PC-3 (cell line): ENCODE data around the gene ENDOV. TPM values are rescaled to one million over a fixed set of nuclear protein-coding genes. Genes with fewer than 3 reads are reported as not detected.

ENCODE experiments used
- ATAC-seq: fragments of 200-7000 bp; cut with Tn5 transposase; 2 replicates; pipeline ENCODE4 v1.9.1; 2020; ENCODE audit warnings: mild to moderate bottlenecking, moderate library complexity
- BruUV-seq: library from RNA; stranded (reverse); fragments of 400-500 nt; replicated peaks from 2 replicates; lab custom pipeline; 2021; lab: Mats Ljungman, UMichigan
- CTCF ChIA-PET: fragments of 300-600 bp; sonication (Branson Sonifier 250); formaldehyde crosslinking; loops from one replicate; lab custom pipeline; 2022; ENCODE audit warnings: antibody characterized with exemption; lab: Charles Lee
- POLR2A ChIA-PET: fragments of 300-600 bp; sonication (Branson Sonifier 250); formaldehyde crosslinking; loops from one replicate; lab custom pipeline; 2022; ENCODE audit warnings: antibody characterized with exemption; ENCODE audit not compliant: unreplicated experiment; lab: Charles Lee
- DNase-seq: peaks from one replicate; pipeline ENCODE4 v3.0.0-alpha.2; 2015
- H2AFZ ChIP-seq: fragments of 300-600 bp; sonication (generic); 2 replicates; pipeline ENCODE4 v1.6.0; 2016; ENCODE audit warnings: antibody characterized with exemption, low read length
- H3F3A ChIP-seq: fragments of 300-600 bp; sonication (generic); one replicate; pipeline ENCODE4 v1.6.0; 2017; ENCODE audit warnings: antibody characterized with exemption, low read length, control low read depth, mild to moderate bottlenecking; ENCODE audit not compliant: unreplicated experiment
- H3K27ac ChIP-seq: fragments of 300-600 bp; sonication (generic); 2 replicates; pipeline ENCODE4 v1.5.1; 2016; ENCODE audit warnings: mild to moderate bottlenecking, low read length
- H3K27me3 ChIP-seq: fragments of 300-600 bp; sonication (generic); 2 replicates; pipeline ENCODE4 v1.6.1; 2016; ENCODE audit warnings: low read length, mixed read lengths
- H3K36me3 ChIP-seq: fragments of 300-600 bp; sonication (generic); 2 replicates; pipeline ENCODE4 v1.6.1; 2016; ENCODE audit warnings: low read depth, mixed run types, low read length, mixed read lengths
- H3K4me1 ChIP-seq: fragments of 300-600 bp; sonication (generic); 2 replicates; pipeline ENCODE4 v1.5.1; 2016; ENCODE audit warnings: low read length; ENCODE audit not compliant: insufficient read depth
- H3K4me2 ChIP-seq: fragments of 300-600 bp; sonication (generic); 2 replicates; pipeline ENCODE4 v1.6.0; 2016; ENCODE audit warnings: low read length
- H3K4me3 ChIP-seq: fragments of 300-600 bp; sonication (generic); 2 replicates; pipeline ENCODE4 v1.5.1; 2016; ENCODE audit warnings: mild to moderate bottlenecking, low read length, mixed read lengths
- H3K79me2 ChIP-seq: fragments of 300-600 bp; sonication (generic); 2 replicates; pipeline ENCODE4 v1.6.1; 2017; ENCODE audit warnings: low read length, mixed read lengths
- H3K9ac ChIP-seq: fragments of 300-600 bp; sonication (generic); 2 replicates; pipeline ENCODE4 v1.6.0; 2016; ENCODE audit warnings: mild to moderate bottlenecking, low read length
- H3K9me2 ChIP-seq: fragments of 300-600 bp; sonication (generic); replicated peaks from 2 replicates; pipeline ENCODE4 v1.6.1; 2016; ENCODE audit warnings: mixed run types, low read length, mixed read lengths
- H3K9me3 ChIP-seq: fragments of 300-600 bp; sonication (generic); 2 replicates; pipeline ENCODE4 v1.6.1; 2016; ENCODE audit warnings: low read length, mixed read lengths
- H4K20me1 ChIP-seq: fragments of 300-600 bp; sonication (generic); 2 replicates; pipeline ENCODE4 v1.6.1; 2016; ENCODE audit warnings: low read length, mixed read lengths
- CTCF ChIP-seq: fragments of 300-600 bp; sonication (generic); conservative IDR thresholded peaks from 2 replicates; pipeline ENCODE4 v1.5.1; 2017; ENCODE audit warnings: antibody characterized with exemption, low read depth, mild to moderate bottlenecking, low read length
- EZH2 ChIP-seq: fragments of 300-600 bp; sonication (generic); IDR thresholded peaks from one replicate; pipeline ENCODE4 v1.6.1; 2017; ENCODE audit warnings: antibody characterized with exemption, mild to moderate bottlenecking, low read length; ENCODE audit not compliant: unreplicated experiment
- EZH2phosphoT487 ChIP-seq: fragments of 300-600 bp; sonication (generic); IDR thresholded peaks from 2 replicates; pipeline ENCODE4 v1.6.1; 2018; ENCODE audit warnings: mild to moderate bottlenecking, antibody characterized with exemption, low read length, borderline replicate concordance
- intact Hi-C: fragments of 100-400 bp; cut with micrococcal nuclease; formaldehyde crosslinking; loops from 2 replicates; pipeline ENCODE4 v1.9.0; 2023
- total RNA-seq: library from RNA; depleted of rRNA; stranded (reverse); fragments of >200 nt; gene quantifications from 2 replicates; pipeline ENCODE4 v1.2.3, GENCODE V29; 2014

Gene ENDOV
- total RNA-seq, 1 experiment from 2014 or later = 57.9 TPM

- BruUV-seq = no TSS peak
- TF ChIP-seq CTCF (no peak), EZH2 (no peak), EZH2phosphoT487 (no peak)
- H4K20me1 ChIP-seq = no peaks in the 10 kb centered on the region
- no peak overlapping the region for H2AFZ ChIP-seq
- intact Hi-C loops = no loop called here
- no peaks in the 10 kb centered on the region for H3F3A ChIP-seq
- no peak overlapping the region for H3K4me2 ChIP-seq
- no peak overlapping the region for H3K27ac ChIP-seq
- ATAC-seq (peak; percentile 9), DNase-seq (peak; percentile 28)
- no peaks in the 10 kb centered on the region for H3K4me1 ChIP-seq
- no peak overlapping the region for H3K9ac ChIP-seq
- H3K9me2 ChIP-seq = no peaks in the 10 kb centered on the region
- no peaks in the 10 kb centered on the region for H3K9me3 ChIP-seq
- H3K79me2 ChIP-seq = no peaks in the 10 kb centered on the region
- ChIA-PET CTCF (no interaction called here), POLR2A (no interaction called here)
- H3K36me3 ChIP-seq = no peaks in the 10 kb centered on the region
- no peak overlapping the region for H3K4me3 ChIP-seq
- H3K27me3 ChIP-seq = no peaks in the 10 kb centered on the region
These were observed 31.9 kb downstream of the ENDOV start for GRCh38 chr17:80446645-80447405.

GRCh38 chr17:80447790-80448189 lies 32.8 kb downstream of the ENDOV start:
- Histone ChIP-seq H2AFZ (no peak overlapping the region), H3K9ac (no peak overlapping the region), H3K27me3 (no peaks in the 10 kb centered on the region), H3K79me2 (no peaks in the 10 kb centered on the region), H4K20me1 (no peaks in the 10 kb centered on the region), H3K4me3 (no peak overlapping the region), H3K4me1 (no peaks in the 10 kb centered on the region), H3K9me2 (no peaks in the 10 kb centered on the region), H3K4me2 (no peak overlapping the region), H3K27ac (no peak overlapping the region), H3K36me3 (no peaks in the 10 kb centered on the region), H3K9me3 (no peaks in the 10 kb centered on the region), H3F3A (no peaks in the 10 kb centered on the region)
- ATAC-seq (no peak), DNase-seq (no peak)
- ChIA-PET POLR2A (no interaction called here), CTCF (no interaction called here)
- intact Hi-C loops = no loop called here
- no TSS peak for BruUV-seq
- TF ChIP-seq EZH2phosphoT487 (no peak), EZH2 (no peak), CTCF (no peak)

- no TSS peak for BruUV-seq
- POLR2A ChIA-PET = no interaction called here
These were observed 34.4 kb downstream of the ENDOV start for GRCh38 chr17:80449194-80449929.

More at GRCh38 chr17:80449194-80449929, 34.4 kb downstream of the ENDOV start:
- H4K20me1 ChIP-seq = no peaks in the 10 kb centered on the region
- no peak overlapping the region for H3K27ac ChIP-seq
- no peak overlapping the region for H2AFZ ChIP-seq
- H3K9me3 ChIP-seq = no peaks in the 10 kb centered on the region
- no peaks in the 10 kb centered on the region for H3K79me2 ChIP-seq
- no peak overlapping the region for H3K9ac ChIP-seq
- CTCF ChIA-PET = no interaction called here
- no peaks in the 10 kb centered on the region for H3K27me3 ChIP-seq
- no peaks in the 10 kb centered on the region for H3K9me2 ChIP-seq
- no peak overlapping the region for H3K4me3 ChIP-seq
- H3K36me3 ChIP-seq = no peaks in the 10 kb centered on the region
- no peak overlapping the region for H3K4me2 ChIP-seq
- TF ChIP-seq EZH2phosphoT487 (no peak), CTCF (no peak), EZH2 (no peak)
- intact Hi-C loops = no loop called here
- peaks cover 9% of the 10 kb centered on the region for H3K4me1 ChIP-seq
- DNase-seq (no peak), ATAC-seq (no peak)
- H3F3A ChIP-seq = no peaks in the 10 kb centered on the region
